HepG2 (cell line): ENCODE data around the gene PLEKHN1. TPM values are rescaled to one million over a fixed set of nuclear protein-coding genes. Genes with fewer than 3 reads are reported as not detected.

Source experiments
- AKAP8 ChIP-seq: sonication (generic); formaldehyde crosslinking; IDR thresholded peaks from 2 replicates; pipeline ENCODE4 v1.5.1; 2020; ENCODE audit warnings: mild to moderate bottlenecking, missing genetic modification reagents
- DNMT3B ChIP-seq: conservative IDR thresholded peaks from 2 replicates; pipeline ENCODE4 v1.6.1; 2016; ENCODE audit warnings: missing biosample characterization, control low read depth
- EP300 ChIP-seq, 3 experiments: sonication (generic) in 1 of 3; formaldehyde crosslinking in 1 of 3; IDR thresholded peaks; 2 replicates each; pipeline versions ENCODE4 v1.5.1 to v1.6.1; 2011 to 2020; ENCODE audit warnings: low read depth in 2 of 3, low read length in 2 of 3, borderline replicate concordance in 1 of 3, improper control_type of control experiment in 1 of 3, mild to moderate bottlenecking in 1 of 3, missing genetic modification reagents in 1 of 3, moderate library complexity in 1 of 3
- HMG20A ChIP-seq: IDR thresholded peaks from 2 replicates; pipeline ENCODE4 v1.6.1; 2016; ENCODE audit warnings: borderline replicate concordance
- MXD4 ChIP-seq: IDR thresholded peaks from 2 replicates; pipeline ENCODE4 v1.6.1; 2016; ENCODE audit warnings: mild to moderate bottlenecking, missing biosample characterization, missing genetic modification reagents
- PLRG1 ChIP-seq: fragments of 450-650 bp; conservative IDR thresholded peaks from 2 replicates; pipeline ENCODE4 v1.6.1; 2016
- RARA ChIP-seq: IDR thresholded peaks from 2 replicates; pipeline ENCODE4 v1.6.1; 2016; ENCODE audit warnings: missing genetic modification reagents, missing compliant biosample characterization
- RBM39 ChIP-seq: fragments of 200-400 bp; formaldehyde crosslinking; IDR thresholded peaks from one replicate; pipeline ENCODE4 v1.6.1; 2018; ENCODE audit warnings: antibody characterized with exemption, mild to moderate bottlenecking, low read depth, low read length; ENCODE audit not compliant: poor library complexity, severe bottlenecking
- RCOR2 ChIP-seq: IDR thresholded peaks from 2 replicates; pipeline ENCODE4 v1.6.1; 2016; ENCODE audit warnings: missing biosample characterization, missing genetic modification reagents
- TGIF2 ChIP-seq: IDR thresholded peaks from 2 replicates; pipeline ENCODE4 v1.6.1; 2016; ENCODE audit warnings: control low read depth, missing compliant biosample characterization
- TIGD3 ChIP-seq: sonication (generic); formaldehyde crosslinking; IDR thresholded peaks from 2 replicates; pipeline ENCODE4 v1.5.1; 2020; ENCODE audit warnings: mild to moderate bottlenecking, missing genetic modification reagents, borderline replicate concordance
- U2AF2 ChIP-seq: fragments of 200-400 bp; formaldehyde crosslinking; IDR thresholded peaks from 2 replicates; pipeline ENCODE4 v1.6.1; 2017; ENCODE audit warnings: low read depth, mild to moderate bottlenecking, low read length
- ZNF558 ChIP-seq: sonication (generic); formaldehyde crosslinking; IDR thresholded peaks from 2 replicates; pipeline ENCODE4 v1.9.0; 2022; ENCODE audit warnings: mild to moderate bottlenecking, missing genetic modification reagents, borderline replicate concordance
- ZNF772 ChIP-seq: sonication (generic); formaldehyde crosslinking; IDR thresholded peaks from 2 replicates; pipeline ENCODE4 v1.5.0; 2020; ENCODE audit warnings: mild to moderate bottlenecking, missing genetic modification reagents
- polyA plus RNA-seq, 8 experiments: library from polyadenylated mRNA; depleted of rRNA in 3 of 8; stranded (reverse) in 7 of 8; unstranded in 1 of 8; fragments of >200 nt; fragmentation: Illumina TruSeq in 4 of 8; extraction: Trizol in 4 of 8; gene quantifications; 2 replicates each; pipeline versions ENCODE4 v1.2.1 to v1.2.3, GENCODE V29; 2011 to 2016; ENCODE audit warnings: low read depth in 4 of 8, missing spikeins in 1 of 8, mixed read lengths in 1 of 8; ENCODE audit not compliant: insufficient read depth in 1 of 8
- total RNA-seq, 5 experiments: library from RNA; depleted of rRNA; stranded (reverse); fragments of >200 nt; fragmentation: Illumina TruSeq; extraction: Trizol; gene quantifications; 2 replicates each; pipeline ENCODE4 v1.2.3, GENCODE V29; 2016; ENCODE audit warnings: low read depth in 1 of 5
- TF ChIP-seq, protein P1 (sequence below): sonication (generic); formaldehyde crosslinking; IDR thresholded peaks from 2 replicates; pipeline ENCODE4 v1.8.1; 2022; ENCODE audit warnings: low read depth, mild to moderate bottlenecking, missing genetic modification reagents
- TF ChIP-seq, protein P2 (sequence below): sonication (generic); formaldehyde crosslinking; IDR thresholded peaks from one replicate; pipeline ENCODE4 v1.5.1; 2020; ENCODE audit warnings: mild to moderate bottlenecking, missing genetic modification reagents; ENCODE audit errors: not compliant biosample characterization

Gene PLEKHN1
- total and polyA plus RNA-seq, 2 of the 13 experiments (the other 11 are each of a cell fraction or from before 2014, with no cell fraction given) = 0.42 to 0.58 TPM

- TF ChIP-seq DNMT3B (no peak), AKAP8 (CRISPR knock-in tag) (no peak), HMG20A (CRISPR knock-in tag) (no peak), U2AF2 (no peak), TIGD3 (no peak), EP300 (IDR thresholded peaks at IDR 0.05; ENCODE audit: low read depth in 2 of 2, low read length in 2 of 2) (no peak), EP300 (CRISPR knock-in tag; IDR thresholded peaks at IDR 0.05; ENCODE audit: borderline replicate concordance) (no peak), PLRG1 (no peak), ZNF558 (CRISPR knock-in tag) (peak; percentile 72; the same call in 1 of the 2 replicates), TGIF2 (CRISPR knock-in tag) (0 out of 2 replicates have a peak, but pooled peaks have one; percentile 20), RARA (no peak), RBM39 (no peak), ZNF772 (CRISPR knock-in tag) (no peak), RCOR2 (CRISPR knock-in tag) (no peak), MXD4 (CRISPR knock-in tag) (peak; percentile 52; the same call in 1 of the 2 replicates)
- TF ChIP-seq, protein P1, sequence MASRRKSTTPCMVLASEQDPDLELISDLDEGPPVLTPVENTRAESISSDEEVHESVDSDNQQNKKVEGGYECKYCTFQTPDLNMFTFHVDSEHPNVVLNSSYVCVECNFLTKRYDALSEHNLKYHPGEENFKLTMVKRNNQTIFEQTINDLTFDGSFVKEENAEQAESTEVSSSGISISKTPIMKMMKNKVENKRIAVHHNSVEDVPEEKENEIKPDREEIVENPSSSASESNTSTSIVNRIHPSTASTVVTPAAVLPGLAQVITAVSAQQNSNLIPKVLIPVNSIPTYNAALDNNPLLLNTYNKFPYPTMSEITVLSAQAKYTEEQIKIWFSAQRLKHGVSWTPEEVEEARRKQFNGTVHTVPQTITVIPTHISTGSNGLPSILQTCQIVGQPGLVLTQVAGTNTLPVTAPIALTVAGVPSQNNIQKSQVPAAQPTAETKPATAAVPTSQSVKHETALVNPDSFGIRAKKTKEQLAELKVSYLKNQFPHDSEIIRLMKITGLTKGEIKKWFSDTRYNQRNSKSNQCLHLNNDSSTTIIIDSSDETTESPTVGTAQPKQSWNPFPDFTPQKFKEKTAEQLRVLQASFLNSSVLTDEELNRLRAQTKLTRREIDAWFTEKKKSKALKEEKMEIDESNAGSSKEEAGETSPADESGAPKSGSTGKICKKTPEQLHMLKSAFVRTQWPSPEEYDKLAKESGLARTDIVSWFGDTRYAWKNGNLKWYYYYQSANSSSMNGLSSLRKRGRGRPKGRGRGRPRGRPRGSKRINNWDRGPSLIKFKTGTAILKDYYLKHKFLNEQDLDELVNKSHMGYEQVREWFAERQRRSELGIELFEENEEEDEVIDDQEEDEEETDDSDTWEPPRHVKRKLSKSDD (CRISPR knock-in tag) = no peak; the same call in 1 of the 2 replicates
- TF ChIP-seq, protein P2, sequence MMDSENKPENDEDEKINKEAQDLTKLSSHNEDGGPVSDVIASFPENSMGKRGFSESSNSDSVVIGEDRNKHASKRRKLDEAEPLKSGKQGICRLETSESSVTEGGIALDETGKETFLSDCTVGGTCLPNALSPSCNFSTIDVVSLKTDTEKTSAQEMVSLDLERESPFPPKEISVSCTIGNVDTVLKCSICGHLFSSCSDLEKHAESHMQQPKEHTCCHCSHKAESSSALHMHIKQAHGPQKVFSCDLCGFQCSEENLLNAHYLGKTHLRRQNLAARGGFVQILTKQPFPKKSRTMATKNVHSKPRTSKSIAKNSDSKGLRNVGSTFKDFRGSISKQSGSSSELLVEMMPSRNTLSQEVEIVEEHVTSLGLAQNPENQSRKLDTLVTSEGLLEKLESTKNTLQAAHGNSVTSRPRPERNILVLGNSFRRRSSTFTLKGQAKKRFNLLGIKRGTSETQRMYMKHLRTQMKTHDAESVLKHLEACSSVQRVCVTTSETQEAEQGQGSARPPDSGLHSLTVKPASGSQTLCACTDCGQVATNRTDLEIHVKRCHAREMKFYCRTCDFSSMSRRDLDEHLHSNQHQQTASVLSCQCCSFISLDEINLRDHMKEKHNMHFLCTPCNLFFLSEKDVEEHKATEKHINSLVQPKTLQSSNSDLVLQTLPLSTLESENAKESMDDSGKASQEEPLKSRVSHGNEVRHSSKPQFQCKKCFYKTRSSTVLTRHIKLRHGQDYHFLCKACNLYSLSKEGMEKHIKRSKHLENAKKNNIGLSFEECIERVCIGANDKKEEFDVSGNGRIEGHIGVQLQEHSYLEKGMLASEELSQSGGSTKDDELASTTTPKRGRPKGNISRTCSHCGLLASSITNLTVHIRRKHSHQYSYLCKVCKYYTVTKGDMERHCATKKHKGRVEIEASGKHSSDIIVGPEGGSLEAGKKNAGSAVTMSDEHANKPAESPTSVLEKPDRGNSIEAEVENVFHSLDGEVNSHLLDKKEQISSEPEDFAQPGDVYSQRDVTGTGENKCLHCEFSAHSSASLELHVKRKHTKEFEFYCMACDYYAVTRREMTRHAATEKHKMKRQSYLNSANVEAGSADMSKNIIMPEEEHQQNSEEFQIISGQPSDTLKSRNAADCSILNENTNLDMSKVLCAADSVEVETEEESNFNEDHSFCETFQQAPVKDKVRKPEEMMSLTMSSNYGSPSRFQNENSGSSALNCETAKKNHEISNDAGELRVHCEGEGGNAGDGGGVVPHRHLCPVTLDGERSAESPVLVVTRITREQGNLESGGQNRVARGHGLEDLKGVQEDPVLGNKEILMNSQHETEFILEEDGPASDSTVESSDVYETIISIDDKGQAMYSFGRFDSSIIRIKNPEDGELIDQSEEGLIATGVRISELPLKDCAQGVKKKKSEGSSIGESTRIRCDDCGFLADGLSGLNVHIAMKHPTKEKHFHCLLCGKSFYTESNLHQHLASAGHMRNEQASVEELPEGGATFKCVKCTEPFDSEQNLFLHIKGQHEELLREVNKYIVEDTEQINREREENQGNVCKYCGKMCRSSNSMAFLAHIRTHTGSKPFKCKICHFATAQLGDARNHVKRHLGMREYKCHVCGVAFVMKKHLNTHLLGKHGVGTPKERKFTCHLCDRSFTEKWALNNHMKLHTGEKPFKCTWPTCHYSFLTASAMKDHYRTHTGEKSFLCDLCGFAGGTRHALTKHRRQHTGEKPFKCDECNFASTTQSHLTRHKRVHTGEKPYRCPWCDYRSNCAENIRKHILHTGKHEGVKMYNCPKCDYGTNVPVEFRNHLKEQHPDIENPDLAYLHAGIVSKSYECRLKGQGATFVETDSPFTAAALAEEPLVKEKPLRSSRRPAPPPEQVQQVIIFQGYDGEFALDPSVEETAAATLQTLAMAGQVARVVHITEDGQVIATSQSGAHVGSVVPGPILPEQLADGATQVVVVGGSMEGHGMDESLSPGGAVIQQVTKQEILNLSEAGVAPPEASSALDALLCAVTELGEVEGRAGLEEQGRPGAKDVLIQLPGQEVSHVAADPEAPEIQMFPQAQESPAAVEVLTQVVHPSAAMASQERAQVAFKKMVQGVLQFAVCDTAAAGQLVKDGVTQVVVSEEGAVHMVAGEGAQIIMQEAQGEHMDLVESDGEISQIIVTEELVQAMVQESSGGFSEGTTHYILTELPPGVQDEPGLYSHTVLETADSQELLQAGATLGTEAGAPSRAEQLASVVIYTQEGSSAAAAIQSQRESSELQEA (CRISPR knock-in tag) = no peak
These were observed 7.2 kb upstream of the PLEKHN1 start, which contains the start of gene NOC2L (continued) for GRCh38 chr1:958823-959730.
